Astrocyte of the hippocampus (primary cell): ENCODE measurements around the gene OR8D4.
"Not testable (repeated sequence)": the region's sequence is repeated elsewhere in the genome, so short reads cannot be mapped to it uniquely, and the experiment has no call there.

Source experiments
- DNase-seq: peaks from one replicate; pipeline ENCODE4 v3.0.0; 2011; ENCODE audit warnings: low read depth, low spot score

Gene OR8D4

GRCh38 chr11:123901867-123902266, at the start of gene OR8D4:
Gene OR8D4 (plus strand): TSS chr11:123902167. CDS start chr11:123906432, 4,265 bp downstream.
- no peak for DNase-seq

DNA sequence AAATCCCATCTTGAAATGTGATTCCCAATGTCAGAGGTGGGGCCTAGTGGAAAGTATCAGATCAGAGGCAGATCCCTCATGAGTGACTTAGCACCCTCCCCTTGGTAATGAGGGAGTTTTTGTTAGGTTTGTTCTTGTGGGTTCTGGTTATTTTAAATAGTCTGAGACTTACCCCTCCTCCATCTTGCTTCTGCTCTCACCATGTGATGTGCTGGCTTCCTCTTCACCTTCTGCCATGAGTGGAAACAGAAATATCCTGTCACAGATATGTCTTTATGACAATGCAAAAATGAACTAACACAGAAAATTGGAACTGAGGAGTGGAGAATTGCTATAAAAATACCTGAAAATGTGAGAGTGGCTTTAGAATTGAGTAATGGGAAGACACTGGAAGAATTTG, 49.6 kb upstream of the OR8D4 start:
- no peak for DNase-seq

DNA sequence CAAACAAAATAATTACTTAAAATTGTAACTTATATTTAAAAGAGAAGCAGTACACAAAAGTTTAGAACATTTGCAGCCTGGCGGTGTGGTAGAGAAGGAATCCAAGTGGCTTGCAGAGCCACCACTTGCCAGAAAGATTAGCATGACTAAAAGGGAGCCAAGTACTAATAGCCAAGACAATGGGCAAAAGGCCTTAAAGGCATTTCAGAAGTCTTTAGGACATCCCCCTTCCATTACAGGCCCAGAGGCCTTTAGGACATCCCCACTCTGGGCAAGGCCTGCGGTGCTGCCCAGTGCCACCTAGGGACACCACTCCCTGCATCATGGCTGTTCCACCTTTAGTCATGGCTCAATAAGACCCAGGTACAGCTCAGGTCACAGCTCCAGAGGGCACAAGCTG, 48.9 kb upstream of the OR8D4 start:
- no peak for DNase-seq

GRCh38 chr11:123856444-123856843, 45.5 kb upstream of the OR8D4 start:
- DNase-seq, result no peak

- no peak for DNase-seq
Measured at GRCh38 chr11:123859731-123860130, 42.2 kb upstream of the OR8D4 start.

- not testable (repeated sequence) for DNase-seq
Measured at GRCh38 chr11:123865293-123865692, 36.7 kb upstream of the OR8D4 start.

GRCh38 chr11:123867795-123868194, 34.2 kb upstream of the OR8D4 start:
- not testable (repeated sequence) for DNase-seq

- no peak for DNase-seq
Measured at GRCh38 chr11:123880912-123881311, 21.1 kb upstream of the OR8D4 start.

DNA sequence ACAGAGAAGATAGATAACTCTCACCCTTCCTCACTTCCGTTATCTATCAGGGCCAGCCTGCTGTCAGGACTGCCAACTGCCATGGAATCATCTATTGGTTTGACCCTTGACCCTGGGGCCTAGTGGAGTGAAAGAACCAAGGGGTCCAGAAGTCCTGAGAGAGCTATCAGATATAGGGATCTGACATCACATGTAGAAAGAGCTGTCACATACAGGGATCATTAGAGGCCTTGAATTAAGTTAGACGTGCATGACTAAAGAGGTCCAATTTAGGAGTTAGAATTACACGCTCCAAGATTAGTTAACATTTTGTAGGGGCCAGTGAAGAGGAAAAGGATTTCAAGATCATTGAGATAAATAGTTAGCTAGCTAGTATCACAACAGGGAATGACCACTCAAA, 16.4 kb upstream of the OR8D4 start, which contains the start of gene TMEM225:
Gene TMEM225, minus strand, starts transcription at position 101 of the 400 bp plus-strand sequence. CDS start 245 bp downstream, outside the sequence.
- no peak for DNase-seq

- no peak for DNase-seq
Measured at GRCh38 chr11:123892031-123892430, 9.9 kb upstream of the OR8D4 start.

DNA sequence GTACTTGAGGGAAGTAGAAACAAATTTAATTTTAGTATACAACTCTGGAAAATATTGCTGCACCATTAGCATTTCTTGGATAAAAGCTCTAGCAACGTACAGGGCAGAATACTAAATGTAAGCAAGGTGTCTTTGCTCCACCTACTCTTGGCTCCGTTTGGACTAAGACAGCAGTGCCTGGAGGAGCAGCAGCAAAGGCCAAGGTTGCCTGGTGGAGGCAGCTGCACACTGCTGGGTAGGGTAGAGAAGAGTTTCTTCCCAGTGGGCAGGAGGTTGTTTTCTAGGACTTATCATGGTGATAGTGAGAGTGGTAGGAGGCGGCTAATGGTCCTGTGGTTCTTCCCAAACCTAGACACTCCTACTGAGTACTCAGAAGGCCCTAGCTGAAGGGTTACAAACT, 2.2 kb upstream of the OR8D4 start:
- DNase-seq, result no peak

DNA sequence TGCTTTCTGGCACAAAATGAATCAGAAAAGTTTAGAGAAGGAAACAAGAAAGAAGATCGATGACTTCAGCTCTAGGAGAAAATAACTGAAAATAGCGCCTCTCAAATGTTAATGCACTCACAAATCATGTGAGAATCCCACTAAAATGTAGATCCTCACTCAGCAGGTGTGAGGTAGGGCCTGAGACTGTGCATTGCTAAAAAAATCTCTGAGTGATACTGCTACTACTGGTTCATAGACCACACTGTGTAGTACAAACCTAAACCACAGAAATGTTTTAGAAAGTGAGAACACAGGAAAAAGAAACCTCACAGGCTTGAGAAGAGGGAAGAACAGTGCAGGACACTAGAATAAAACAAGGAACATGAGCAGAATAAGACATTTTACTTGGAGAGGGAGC, 2.0 kb downstream of the OR8D4 start:
- no peak for DNase-seq

DNA sequence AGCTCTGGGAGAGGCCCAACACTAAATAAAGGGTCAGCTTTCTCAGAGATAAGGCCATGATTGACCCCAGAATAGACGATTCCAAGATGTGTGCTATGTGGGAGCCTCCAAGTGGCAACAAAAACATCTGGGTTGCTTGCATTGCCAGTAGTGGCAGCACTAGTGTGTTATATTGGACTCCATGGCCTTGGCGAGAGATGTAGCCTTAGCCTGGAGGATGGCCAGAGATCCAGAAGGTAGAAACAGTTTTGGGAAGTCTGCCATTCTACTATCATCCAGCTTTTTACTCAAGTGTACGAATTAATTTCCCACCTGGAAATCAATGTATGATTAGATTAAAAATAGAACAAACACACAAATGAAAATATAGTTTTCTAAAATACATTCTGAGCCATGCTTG, 3.0 kb downstream of the OR8D4 start:
- no peak for DNase-seq

DNA sequence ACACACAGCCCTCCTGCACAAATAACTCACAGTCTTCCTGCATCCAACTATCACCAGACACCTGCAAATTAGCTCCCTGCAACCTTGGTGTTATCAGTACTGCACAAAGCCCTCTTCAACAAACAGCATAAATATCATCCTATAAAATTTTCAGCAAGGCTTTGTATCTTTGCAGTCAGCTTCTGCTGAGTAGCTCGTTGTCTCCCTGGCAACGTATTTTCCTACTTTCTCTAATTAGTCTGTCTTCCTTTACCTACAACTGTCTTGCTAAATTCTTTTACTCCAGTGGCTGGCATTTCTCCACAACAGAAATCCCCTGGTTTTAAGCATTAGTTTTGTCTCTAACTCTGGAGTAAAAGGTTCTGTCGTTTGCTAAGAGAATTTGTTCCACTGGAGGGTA, 3.9 kb downstream of the OR8D4 start:
- DNase-seq, result no peak

GRCh38 chr11:123920943-123921342, 19.0 kb downstream of the OR8D4 start:
- DNase-seq, result no peak

DNA sequence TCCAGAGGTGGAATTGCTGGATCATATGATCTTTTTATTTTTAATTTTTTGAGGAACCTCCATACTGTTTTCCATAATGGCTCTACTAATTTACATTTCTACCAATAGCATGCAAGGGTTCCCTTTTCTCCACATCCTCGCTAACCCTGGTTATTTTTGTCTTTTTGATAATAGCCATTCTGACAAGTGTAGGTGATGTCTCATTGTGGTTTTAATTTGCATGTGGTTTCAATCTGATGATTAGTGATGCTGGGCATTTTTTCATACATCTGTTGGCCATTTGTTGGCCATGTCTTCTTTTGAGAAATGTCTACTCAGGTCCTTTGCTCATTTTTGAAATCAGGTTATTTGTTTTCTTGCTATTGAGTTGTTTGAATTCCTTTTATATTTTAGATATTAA, 22.1 kb downstream of the OR8D4 start:
- DNase-seq, result no peak

DNA sequence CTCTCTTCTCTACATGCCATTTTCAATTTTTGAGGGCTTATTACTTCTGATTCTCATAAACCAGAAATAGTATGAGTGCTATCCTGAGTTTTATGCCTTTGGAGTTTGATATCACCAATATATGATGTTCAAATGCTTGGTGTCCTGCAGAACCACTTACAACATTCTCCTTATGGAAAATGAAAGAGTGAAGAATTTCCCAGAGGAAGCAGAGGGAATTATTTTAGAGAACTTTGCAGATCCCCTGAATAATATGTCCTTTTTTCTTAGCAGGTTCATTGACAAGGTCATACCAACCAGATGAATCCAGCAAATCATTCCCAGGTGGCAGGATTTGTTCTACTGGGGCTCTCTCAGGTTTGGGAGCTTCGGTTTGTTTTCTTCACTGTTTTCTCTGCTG, 37.4 kb downstream of the OR8D4 start, which contains the start of gene OR4D5:
Gene OR4D5, plus strand, starts transcription at position 301 of the 400 bp plus-strand sequence. Its CDS starts 0 bp downstream, at position 301.
- DNase-seq, result no peak

DNA sequence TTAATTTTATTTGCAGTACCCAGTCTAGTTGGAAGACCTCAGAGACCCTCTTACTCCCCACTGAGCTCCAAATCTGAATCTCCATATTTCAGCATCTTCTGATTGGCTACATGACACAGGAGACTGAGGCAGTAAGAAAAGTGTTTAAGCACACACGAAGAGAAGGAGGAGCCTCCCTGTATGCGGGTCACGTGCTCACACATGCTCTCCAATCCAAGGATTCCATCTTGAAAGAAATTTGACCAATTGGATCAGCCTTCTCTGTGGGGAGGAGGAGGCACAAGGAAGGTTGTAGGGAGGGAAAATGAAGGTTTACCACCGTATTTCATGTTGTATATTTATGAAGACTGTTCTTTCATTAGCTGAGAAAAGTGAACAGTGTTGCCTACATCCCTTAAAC, 40.4 kb downstream of the OR8D4 start:
- DNase-seq, result no peak

- DNase-seq, result no peak
Measured at GRCh38 chr11:123943738-123944137, 41.8 kb downstream of the OR8D4 start, which contains the start of gene OR6T1. Gene OR6T1 (minus strand): TSS chr11:123943838. CDS start chr11:123943838, 0 bp downstream.

DNA sequence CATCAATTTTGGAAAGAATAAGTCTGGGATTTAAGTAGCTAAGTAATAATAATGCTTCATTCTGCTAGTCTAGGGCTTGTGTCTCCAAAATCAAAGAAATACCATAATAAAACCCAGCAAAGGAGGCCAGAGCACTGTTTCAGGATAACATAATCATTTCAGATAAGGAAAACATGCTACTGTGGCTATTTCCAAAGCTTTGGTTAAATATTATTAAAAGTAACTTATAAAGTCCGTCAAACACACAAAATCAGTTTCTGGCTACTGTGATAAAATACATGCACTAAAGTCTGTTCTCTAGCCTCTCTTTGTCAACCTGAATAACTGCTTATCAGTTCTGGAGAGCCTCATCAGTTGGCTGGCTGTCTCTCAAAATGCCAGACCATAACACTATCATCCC, 43.2 kb downstream of the OR8D4 start:
- DNase-seq, result no peak

GRCh38 chr11:123956752-123957151, 54.8 kb downstream of the OR8D4 start:
- no peak for DNase-seq
